Stimulated activated CD4-positive, alpha-beta T cell treated with anti-CD3 and anti-CD28 coated beads, Interleukin-4, amount 100 ng/mL, for 24 hours (primary cell): ENCODE measurements around the gene ULBP2.
"Not testable (repeated sequence)": the region's sequence is repeated elsewhere in the genome, so short reads cannot be mapped to it uniquely, and the experiment has no call there.

Experiments
- DNase-seq: peaks from one replicate; pipeline ENCODE4 v3.0.0-alpha.2; 2020

ULBP2 gene

GRCh38 chr6:149927025-149927424, 14.8 kb upstream of the ULBP2 start:
- not testable (repeated sequence) for DNase-seq

- no peak for DNase-seq
Measured at GRCh38 chr6:149929422-149929821, 12.4 kb upstream of the ULBP2 start.

- DNase-seq, result no peak
Measured at GRCh38 chr6:149931501-149931900, 10.3 kb upstream of the ULBP2 start.

DNA sequence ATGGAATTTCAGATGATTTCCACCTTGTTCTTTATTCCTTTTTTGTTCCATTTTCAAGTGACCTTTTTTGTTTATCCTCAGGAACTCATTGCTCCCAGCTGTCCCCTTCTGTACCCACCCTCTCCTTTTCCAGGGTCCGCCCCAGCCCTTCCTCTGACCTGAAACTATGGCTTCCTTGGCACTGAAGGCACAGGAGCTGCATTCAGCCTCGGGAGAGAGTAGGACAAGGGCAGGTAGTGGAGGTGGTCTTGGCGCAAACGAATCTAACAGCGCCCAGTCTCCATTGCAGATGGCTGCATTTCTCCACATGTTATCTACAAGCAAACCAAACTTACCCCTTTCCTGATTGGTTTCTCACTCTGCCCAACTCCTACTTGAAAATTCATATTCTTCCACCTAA, 8.8 kb upstream of the ULBP2 start:
- DNase-seq, result no peak

DNA sequence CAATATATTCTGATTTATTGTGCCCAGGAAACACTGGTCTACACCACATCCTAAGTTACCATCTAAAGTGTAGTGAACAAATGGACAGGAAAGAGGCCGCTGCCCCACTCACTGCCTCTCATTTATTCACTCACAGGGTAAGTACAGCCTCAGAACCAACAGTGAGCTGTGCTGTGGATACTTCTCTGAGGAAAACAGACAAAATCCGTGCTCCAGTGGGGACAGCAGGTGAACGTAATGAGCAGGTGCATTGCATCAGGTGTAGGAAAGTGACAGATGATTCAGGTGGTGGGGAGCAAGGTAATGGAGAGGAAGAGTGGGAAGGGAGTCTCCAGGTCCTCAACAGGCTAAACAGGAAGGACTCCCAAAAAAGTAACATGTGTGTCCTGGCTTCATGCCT, 8.4 kb upstream of the ULBP2 start:
- DNase-seq, result no peak

GRCh38 chr6:149934249-149935156, 7.3 kb upstream of the ULBP2 start:
- peak; percentile 78 for DNase-seq

DNA sequence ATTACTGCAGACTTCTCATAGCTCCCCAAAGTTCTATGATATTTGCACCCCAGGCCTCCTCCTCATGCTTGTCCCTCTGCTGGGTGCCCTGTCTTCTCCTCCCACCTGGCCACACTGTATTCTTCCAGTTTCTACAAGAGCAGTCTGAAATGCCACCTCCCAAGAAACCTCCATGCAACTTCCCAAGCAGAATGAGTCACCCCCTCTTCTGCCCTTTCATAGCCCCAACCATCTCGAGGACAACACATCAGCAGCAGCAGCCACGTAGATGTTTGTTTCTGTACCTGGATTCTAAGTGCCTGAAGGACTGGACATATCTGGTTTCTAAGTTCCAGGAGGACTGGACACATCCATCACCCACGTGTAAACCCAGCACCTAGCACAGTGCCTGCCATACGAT, 6.6 kb upstream of the ULBP2 start:
- DNase-seq, result no peak

DNA sequence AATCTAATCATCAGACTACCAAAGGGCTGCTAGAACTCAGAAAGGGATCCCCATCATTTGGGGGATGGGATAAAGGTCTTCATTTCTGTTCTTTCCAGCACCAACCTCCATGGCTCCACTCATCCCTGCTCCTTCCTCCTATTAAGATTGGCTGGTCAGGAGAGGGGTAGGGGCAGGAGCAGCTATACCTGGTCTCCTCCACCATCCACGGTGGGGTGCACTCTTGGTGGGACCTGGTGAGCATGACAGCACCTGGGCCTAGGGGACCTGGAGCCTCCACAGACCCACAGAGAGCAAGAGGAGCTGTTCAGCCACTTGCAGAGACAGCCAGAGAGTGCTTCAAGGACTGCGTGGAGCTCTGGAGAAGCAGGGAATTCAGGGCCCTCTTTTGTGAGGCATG, 6.1 kb upstream of the ULBP2 start:
- no peak for DNase-seq

DNA sequence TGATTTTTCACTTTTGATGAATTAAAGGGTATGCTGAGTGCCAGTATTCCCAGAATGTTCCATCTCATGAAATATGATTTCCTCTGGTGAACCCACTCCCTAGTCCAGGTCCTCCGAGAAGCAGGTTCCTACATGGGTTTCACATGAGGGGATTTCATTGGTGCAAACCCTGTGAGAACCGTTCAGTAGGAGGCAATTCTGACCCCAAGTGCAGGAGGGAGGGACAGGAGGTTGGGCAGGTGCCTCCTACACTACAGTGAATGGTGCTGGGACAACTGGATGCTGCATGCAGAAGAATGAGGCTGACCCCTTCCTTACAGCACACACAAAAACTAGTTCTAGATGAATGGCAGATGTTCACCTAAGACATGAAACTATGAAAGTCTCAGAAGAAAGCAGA, 5.1 kb upstream of the ULBP2 start:
- DNase-seq, result no peak

GRCh38 chr6:149938013-149938570, 3.7 kb upstream of the ULBP2 start:
- DNase-seq, result not testable (repeated sequence)

DNA sequence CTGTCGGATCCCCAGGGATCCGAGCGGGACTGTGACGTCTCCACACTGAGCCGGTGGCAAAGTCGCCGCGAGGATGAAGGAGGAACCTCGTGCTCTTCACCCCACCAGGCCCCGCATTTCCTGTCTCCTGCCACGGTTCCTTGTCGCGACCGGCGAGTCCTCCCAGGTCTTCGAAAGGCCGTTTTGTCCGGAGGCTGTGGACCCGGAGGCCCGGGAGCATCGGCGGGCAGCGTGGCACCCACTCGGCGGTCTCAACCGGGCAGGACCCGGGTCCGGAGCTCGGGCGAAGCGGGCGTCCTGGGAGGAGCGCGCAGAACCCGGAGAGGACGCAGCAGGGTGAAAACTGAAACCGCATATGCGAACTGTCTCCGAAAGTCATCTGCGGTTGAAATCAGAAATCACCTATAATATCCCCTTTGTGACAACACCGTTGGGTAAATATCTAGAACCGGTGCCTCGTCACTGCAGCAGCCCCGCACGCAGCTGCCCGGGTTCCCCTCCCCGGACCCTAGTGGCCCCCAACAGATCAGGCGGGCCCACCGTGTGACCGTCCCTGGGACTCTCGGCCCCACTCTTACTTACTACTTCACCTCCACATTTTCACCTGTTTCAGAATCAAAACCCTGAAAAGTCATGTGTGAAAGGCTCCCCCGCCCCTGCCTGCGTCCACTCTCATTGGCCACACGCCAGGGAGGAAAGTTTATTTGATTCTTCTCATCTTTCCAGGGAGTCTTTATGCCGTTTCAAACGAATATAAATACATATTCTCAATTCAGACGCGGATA, 3.1 kb upstream of the ULBP2 start:
- peak; percentile 44 for DNase-seq

DNA sequence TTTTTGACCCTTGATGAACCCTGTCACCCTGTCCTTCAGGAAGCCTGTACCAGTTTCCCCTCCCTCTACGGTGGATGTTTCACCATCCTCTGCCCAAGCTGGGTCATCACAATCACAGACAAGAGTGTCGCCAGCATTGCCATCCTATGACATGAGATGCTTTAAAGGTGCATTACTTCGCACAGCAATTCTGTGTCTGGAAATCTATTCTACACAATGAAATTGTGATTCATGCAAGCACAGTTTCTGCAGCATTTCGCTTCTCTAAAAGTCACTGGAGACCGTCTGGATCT, 2.5 kb upstream of the ULBP2 start:
- no peak for DNase-seq

GRCh38 chr6:149939909-149940671, 1.7 kb upstream of the ULBP2 start:
- no peak for DNase-seq

GRCh38 chr6:149940672-149940982, 1.2 kb upstream of the ULBP2 start:
- no peak for DNase-seq

GRCh38 chr6:149942461-149942829, 631 bp downstream of the ULBP2 start:
- DNase-seq, result no peak

DNA sequence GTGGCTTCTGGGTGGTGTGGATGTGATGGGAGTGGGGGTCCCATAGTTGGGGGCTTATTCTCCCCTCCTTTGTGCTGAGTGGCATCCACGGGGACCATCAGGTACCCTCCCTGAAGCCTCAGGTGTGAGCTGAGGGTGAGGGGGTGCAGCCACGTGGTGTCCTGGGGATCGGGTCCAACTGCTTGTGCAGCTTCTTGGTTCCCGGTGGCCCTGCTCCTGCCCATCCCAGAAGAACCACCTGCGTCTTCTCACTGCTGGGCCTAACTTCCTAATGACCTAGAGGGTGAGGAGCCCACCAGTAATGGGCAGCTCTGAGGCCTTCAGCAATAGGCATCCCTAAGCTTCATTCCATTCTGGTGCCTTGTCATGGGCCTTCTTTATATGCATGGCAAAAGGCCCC, 1.5 kb downstream of the ULBP2 start:
- not testable (repeated sequence) for DNase-seq

DNA sequence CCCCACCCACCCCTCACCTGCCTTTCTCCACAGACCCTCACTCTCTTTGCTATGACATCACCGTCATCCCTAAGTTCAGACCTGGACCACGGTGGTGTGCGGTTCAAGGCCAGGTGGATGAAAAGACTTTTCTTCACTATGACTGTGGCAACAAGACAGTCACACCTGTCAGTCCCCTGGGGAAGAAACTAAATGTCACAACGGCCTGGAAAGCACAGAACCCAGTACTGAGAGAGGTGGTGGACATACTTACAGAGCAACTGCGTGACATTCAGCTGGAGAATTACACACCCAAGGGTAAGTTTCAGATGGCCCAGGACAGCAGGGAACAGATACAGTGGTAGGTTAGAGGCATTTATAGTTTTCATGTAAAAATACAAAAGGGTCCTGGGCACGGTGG, 3.5 kb downstream of the ULBP2 start:
- not testable (repeated sequence) for DNase-seq

- DNase-seq, result not testable (repeated sequence)
Measured at GRCh38 chr6:149946631-149947030, 4.8 kb downstream of the ULBP2 start.

DNA sequence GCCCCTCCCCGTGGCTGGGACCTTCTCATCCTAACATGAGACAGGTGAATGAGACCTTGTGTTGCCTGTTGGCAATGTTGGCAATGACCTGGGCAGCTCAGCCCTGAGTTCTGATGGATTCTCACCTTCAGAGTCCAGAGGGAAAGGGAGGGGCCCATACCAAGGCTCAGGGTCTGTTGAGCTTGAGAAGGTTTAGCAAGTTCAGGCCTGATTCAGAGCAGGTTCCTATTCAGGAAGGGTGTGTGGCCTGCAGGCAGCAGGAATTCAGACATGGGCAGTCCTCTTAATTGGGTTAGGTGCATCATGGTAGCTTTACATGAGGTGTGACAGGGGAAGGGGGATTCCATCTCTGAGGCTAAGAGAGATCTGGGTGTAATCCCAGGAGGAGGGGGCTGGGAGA, 5.7 kb downstream of the ULBP2 start:
- not testable (repeated sequence) for DNase-seq

DNA sequence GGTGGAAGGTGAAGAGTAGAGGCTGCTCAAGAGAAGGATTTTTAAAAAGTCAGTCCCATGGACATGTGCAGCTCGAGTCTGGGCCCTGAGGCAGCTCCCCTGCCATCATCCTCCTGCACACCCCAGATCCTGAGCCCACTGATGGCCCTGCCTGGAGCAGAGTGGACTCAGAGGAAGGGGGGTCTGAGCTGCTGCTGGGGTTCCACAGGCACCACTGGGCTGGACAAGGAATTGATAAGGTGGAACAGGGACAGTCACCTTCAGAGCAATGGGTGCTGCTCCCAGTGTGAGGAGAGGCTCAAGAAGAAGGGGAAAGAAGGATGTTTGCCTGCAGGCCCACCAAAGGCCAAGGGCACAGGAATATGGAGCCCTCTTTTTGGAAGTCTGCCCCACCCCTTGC, 6.2 kb downstream of the ULBP2 start:
- no peak for DNase-seq

DNA sequence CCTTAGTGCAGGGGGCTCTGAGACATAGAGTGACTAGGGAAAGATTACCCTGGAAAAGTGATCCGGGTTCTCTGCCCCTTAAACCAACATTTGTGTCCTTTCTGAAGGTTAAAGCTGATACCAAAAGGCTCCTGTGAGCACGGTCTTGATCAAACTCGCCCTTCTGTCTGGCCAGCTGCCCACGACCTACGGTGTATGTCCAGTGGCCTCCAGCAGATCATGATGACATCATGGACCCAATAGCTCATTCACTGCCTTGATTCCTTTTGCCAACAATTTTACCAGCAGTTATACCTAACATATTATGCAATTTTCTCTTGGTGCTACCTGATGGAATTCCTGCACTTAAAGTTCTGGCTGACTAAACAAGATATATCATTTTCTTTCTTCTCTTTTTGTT, 6.8 kb downstream of the ULBP2 start:
- no peak for DNase-seq

DNA sequence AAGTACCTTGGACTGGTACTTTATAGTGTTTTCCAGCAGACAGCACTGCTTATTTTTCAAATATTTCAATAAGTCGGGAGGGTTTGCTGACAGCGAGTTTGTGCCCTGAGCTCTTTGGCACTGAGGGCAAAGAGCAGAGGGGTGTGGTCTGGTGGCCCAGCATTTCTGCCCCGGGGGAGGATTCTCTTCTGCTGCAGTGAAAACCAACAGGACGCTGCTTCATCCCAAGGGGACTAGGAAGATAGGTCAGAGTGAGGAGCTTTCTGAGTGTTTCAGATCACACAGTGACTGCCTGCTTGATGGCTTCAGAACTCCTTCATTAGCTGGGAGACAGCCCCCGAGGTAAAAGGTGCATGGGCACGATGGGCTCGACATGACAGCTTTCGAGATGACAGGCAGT, 8.6 kb downstream of the ULBP2 start:
- DNase-seq, result no peak

DNA sequence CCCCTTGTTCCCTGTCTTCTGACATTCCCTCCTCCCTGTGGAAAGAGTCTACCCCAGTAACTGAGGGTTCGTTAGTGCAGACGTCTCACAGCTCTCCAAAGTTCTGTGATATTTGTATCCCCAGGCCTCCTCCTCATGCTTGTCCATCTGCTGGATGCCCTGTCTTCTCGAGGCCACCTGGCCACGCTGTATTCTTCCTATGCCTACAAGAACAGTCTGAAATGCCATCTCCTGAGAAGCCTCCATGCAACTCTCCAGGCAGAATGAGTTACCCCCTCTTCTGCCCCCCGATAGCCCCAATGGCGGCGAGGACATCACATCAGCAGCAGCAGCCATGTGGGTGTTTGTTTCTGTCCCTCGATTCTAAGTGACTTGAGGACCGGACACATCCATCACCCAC, 9.3 kb downstream of the ULBP2 start:
- DNase-seq, result no peak

- DNase-seq, result no peak
Measured at GRCh38 chr6:149951626-149952025, 9.8 kb downstream of the ULBP2 start.
